NCI-H748 treated with DMSO at 0.1 percent for 48 hours (cell line): ENCODE measurements around the gene LRRN2.

ENCODE experiments used
- DNase-seq: peaks from one replicate; lab custom pipeline; 2025; lab: John Stamatoyannopoulos, UW

Gene LRRN2

GRCh38 chr1:204600203-204600602, 85.3 kb downstream of the LRRN2 start:
- no peak for DNase-seq

- no peak for DNase-seq
Measured at GRCh38 chr1:204599596-204599995, 85.9 kb downstream of the LRRN2 start.

GRCh38 chr1:204599098-204599497, 86.4 kb downstream of the LRRN2 start:
- DNase-seq = no peak

- DNase-seq = no peak
Measured at GRCh38 chr1:204598319-204598969, 87.1 kb downstream of the LRRN2 start.

GRCh38 chr1:204592246-204592948, 93.1 kb downstream of the LRRN2 start:
- no peak for DNase-seq

- DNase-seq = no peak
Measured at GRCh38 chr1:204591473-204592090, 94.0 kb downstream of the LRRN2 start.

- no peak for DNase-seq
Measured at GRCh38 chr1:204589409-204590038, 96.0 kb downstream of the LRRN2 start.

GRCh38 chr1:204588826-204589225, 96.7 kb downstream of the LRRN2 start:
- DNase-seq = no peak

- no peak for DNase-seq
Measured at GRCh38 chr1:204587621-204588020, 97.9 kb downstream of the LRRN2 start.

GRCh38 chr1:204584699-204585372, 100.7 kb downstream of the LRRN2 start:
- DNase-seq = no peak

- no peak for DNase-seq
Measured at GRCh38 chr1:204583909-204584632, 101.5 kb downstream of the LRRN2 start.

GRCh38 chr1:204581759-204582158, 103.8 kb downstream of the LRRN2 start:
- DNase-seq = no peak

- DNase-seq = no peak
Measured at GRCh38 chr1:204580862-204581261, 104.7 kb downstream of the LRRN2 start.

- no peak for DNase-seq
Measured at GRCh38 chr1:204579681-204580080, 105.9 kb downstream of the LRRN2 start.

GRCh38 chr1:204578867-204579664, 106.5 kb downstream of the LRRN2 start:
- DNase-seq = no peak

- no peak for DNase-seq
Measured at GRCh38 chr1:204577794-204578478, 107.6 kb downstream of the LRRN2 start.

- no peak for DNase-seq
Measured at GRCh38 chr1:204576422-204576821, 109.1 kb downstream of the LRRN2 start.

- DNase-seq = no peak
Measured at GRCh38 chr1:204575221-204576190, 110.0 kb downstream of the LRRN2 start.

- DNase-seq = no peak
Measured at GRCh38 chr1:204574865-204575163, 110.7 kb downstream of the LRRN2 start.
